ENCODE results near the gene PLXNA3.
"Not testable (repeated sequence)": the region's sequence is repeated elsewhere in the genome, so short reads cannot be mapped to it uniquely, and the experiment has no call there.

The PLXNA3 gene

GRCh38 chrX:154501423-154501822 lies 43.3 kb downstream of the PLXNA3 start:
- not testable (repeated sequence) for DNase-seq (ENCODE audit: low read depth in 2 of 2)

DNA sequence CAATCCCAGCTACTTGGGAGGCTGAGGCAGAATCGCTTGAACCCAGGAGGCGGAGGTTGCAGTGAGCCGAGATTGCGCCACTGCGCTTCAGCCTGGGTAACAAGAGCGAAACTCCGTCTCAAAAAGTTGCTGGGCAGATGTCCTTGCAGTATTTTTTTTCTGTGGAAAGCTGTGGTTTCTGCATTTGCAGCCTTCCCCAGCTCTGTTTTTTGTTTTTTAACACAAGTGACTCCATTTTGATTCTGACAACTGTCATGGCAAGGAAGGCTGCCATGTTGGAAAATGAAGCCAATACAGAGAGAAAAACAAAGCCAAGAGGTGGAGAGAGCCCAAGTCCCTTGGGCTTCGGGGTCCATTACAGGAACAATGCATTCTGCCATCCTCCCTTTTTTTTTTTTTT lies 44.0 kb downstream of the PLXNA3 start:
- no peak for DNase-seq (ENCODE audit: low read depth in 2 of 2)

GRCh38 chrX:154502989-154503388 lies 44.9 kb downstream of the PLXNA3 start:
- DNase-seq (ENCODE audit: low read depth in 2 of 2), result no peak

DNA sequence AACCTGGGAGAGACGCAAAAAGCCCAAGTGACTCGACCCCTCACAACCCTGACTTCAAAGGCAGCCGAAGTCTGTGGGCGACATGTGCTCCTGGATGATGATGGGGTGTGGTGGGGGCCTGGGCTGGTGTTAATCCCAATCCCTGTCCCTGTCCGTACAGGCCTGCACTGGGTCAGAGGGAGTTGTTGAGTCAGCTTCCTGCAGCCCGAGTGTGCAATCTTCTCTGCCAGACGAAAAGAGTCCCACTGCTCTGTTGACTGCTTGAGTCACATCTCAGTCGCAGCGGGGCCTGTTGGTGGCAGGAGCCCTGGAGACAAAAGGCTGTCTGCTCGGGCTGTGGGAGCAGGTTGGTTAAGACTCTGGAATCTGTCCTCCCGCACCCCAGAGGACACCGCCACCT lies 47.7 kb downstream of the PLXNA3 start:
- DNase-seq (ENCODE audit: low read depth in 2 of 2), result no peak

GRCh38 chrX:154506483-154507332 lies 48.6 kb downstream of the PLXNA3 start:
- DNase-seq (ENCODE audit: low read depth in 2 of 2), result no peak

DNA sequence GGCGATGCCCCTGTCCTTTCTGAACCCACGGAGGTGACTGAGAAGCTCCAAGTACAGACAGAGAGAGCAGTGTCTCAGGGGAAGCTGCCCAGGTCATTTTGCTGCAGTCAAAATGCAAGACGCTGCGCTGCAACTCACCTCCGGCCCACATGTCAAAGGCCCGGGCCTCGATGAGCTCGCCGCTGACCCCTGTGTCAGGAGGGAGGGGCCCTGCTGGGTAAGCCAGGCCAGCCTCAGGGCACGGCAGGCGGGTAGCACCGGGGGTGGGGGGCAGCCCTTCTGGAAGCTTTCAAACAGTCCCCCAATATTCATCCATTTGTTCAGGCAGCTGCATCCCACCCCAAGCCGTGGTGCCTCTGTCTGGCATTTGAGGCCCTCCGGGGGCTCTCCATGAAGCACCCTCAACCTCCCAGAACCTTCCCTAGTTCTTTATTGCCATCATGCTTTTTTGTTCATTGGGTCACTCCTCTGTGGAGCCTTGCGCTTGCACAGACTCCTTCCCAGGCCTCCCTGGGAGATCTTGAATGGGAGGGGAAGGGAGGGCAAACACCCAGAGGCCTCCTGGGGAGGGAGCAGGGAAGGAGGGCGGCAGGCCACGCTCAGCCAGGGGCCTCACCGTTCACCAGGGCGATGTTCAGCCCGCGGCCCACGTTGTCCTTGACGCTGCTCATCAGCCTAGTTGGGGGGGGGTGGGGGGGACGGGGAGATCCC lies 49.7 kb downstream of the PLXNA3 start:
- DNase-seq (ENCODE audit: low read depth in 2 of 2), result no peak

DNA sequence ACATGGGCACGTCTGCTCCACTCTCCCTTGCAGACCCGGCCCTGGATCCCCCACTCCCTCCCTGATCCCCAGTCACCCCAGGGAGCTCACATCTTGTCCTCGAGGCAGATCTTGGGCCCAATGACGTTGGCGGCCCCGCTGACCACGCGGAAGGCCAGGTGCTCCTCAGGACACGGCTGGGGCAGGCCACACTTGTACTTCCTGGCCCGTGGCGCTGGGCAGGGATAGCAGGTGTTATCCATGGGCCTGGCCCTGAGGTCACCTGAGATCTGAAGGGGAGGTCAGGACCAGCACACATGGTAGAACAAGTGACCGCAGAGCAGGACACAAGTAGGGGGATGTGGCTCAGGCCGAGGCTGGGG lies 50.3 kb downstream of the PLXNA3 start:
- DNase-seq (ENCODE audit: low read depth in 2 of 2), result no peak

GRCh38 chrX:154509455-154509854 lies 51.4 kb downstream of the PLXNA3 start:
- no peak for DNase-seq (ENCODE audit: low read depth in 2 of 2)

- DNase-seq (ENCODE audit: low read depth in 2 of 2), result no peak
These were observed 53.7 kb downstream of the PLXNA3 start for GRCh38 chrX:154511761-154512160.

GRCh38 chrX:154512879-154513553 lies 54.9 kb downstream of the PLXNA3 start:
- DNase-seq (ENCODE audit: low read depth in 2 of 2), result no peak

DNA sequence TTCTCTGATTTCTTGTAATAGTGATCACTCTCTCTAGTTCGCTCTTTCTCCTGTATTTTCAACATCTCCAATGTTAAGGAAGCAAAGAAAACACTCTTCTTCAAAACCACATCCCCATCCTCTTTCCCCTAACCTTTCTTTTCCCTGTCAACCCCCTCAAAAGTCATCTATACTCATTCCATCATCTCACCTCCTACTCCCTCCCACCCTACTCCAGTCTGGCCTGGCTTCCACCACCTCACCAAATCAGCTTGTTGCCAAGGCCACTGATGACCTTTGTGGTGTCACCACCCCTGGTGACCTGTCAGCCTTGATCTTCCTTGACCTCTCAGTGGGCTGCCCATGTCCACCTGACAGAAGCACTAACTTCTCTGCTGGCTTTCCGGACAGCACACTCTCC lies 55.6 kb downstream of the PLXNA3 start:
- DNase-seq (ENCODE audit: low read depth in 2 of 2), result no peak

GRCh38 chrX:154515090-154515965 lies 57.2 kb downstream of the PLXNA3 start:
- no peak for DNase-seq (ENCODE audit: low read depth in 2 of 2)

- peak; percentile 60 to 68 for DNase-seq (ENCODE audit: low read depth in 2 of 2)
These were observed 58.0 kb downstream of the PLXNA3 start, which contains the start of gene FAM3A for GRCh38 chrX:154515966-154516655. FAM3A (minus strand) TSS chrX:154516232; CDS start chrX:154515772, 460 bp downstream.

- peak in 1 of 2 experiments; percentile 5 for DNase-seq (ENCODE audit: low read depth in 2 of 2)
These were observed 58.6 kb downstream of the PLXNA3 start for GRCh38 chrX:154516656-154517100.

DNA sequence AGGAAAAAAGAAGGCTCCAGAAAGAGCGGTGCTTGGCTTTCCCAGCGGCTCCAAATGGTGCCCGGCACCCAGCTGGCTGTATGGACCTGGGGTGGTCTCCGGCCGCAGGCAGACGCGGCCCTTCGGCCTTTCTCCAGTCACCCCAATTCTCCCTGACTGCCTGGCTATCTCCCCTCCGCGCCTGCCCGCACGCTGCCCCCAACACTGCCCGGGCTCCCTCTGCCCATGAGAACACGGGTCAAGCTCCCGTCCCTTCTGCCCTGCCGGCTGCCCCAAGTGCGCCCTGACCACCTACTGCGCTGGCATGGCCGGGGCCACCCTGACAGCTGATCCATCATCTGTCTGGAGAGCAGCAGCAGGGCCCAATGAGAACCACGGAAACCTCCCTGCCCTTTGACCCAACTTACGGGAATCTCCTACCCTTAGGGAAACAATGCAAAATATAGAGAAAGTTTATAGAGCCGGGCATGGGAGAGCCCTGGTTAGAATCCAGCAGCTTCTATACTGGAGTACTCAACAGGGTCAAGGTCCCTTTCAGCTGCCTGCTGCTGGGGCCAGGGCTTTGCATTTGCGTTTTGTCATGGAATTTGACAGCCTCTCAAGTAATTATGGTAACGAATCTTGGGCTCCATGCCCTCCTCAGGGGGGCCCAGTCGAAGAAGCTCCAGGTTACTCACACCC lies 59.2 kb downstream of the PLXNA3 start:
- DNase-seq (ENCODE audit: low read depth in 2 of 2), result no peak

GRCh38 chrX:154519389-154519788 lies 61.3 kb downstream of the PLXNA3 start:
- DNase-seq (ENCODE audit: low read depth in 2 of 2), result no peak

GRCh38 chrX:154525606-154526490 lies 67.8 kb downstream of the PLXNA3 start:
- no peak for DNase-seq (ENCODE audit: low read depth in 2 of 2)

- DNase-seq (ENCODE audit: low read depth in 2 of 2), result peak; percentile 40 to 42
These were observed 69.0 kb downstream of the PLXNA3 start for GRCh38 chrX:154526901-154527675.

Measured in fibroblast of skin of left biceps (primary cell).